CD14-positive monocyte (primary cell): Measurements from ENCODE around the gene CRYBG1. TPM values are rescaled to one million over a fixed set of nuclear protein-coding genes. Genes with fewer than 3 reads are reported as not detected.

Experiments used
- DNase-seq, 3 donors: peaks; one replicate each; pipeline ENCODE4 v3.0.0-alpha.2; 2011 to 2022
- H2AFZ ChIP-seq: 2 replicates; pipeline ENCODE4 v1.6.0; 2012; ENCODE audit warnings: mild to moderate bottlenecking, low read depth, low read length, inconsistent platforms; ENCODE audit not compliant: insufficient read depth, poor library complexity, severe bottlenecking
- H3K27ac ChIP-seq, 2 donors: 1 replicate in 1 of 2; 2 replicates in 1 of 2; pipeline ENCODE4 v1.5.1; 2012 to 2013; ENCODE audit warnings: low read length in 2 of 2, control low read depth in 1 of 2, inconsistent platforms in 1 of 2, low read depth in 1 of 2, mild to moderate bottlenecking in 1 of 2
- H3K27me3 ChIP-seq, 2 donors: one replicate each; pipeline versions ENCODE4 v1.6.0 to v1.6.1; 2011 to 2013; ENCODE audit warnings: low read length in 2 of 2; ENCODE audit not compliant: control insufficient read depth in 2 of 2, insufficient read depth in 2 of 2
- H3K36me3 ChIP-seq, 2 donors: replicated peaks in 1 of 2; 1 replicate in 1 of 2; 2 replicates in 1 of 2; pipeline versions ENCODE4 v1.5.1 to v1.6.1; 2012 to 2013; ENCODE audit warnings: low read length in 2 of 2, control low read depth in 1 of 2, inconsistent platforms in 1 of 2, mild to moderate bottlenecking in 1 of 2; ENCODE audit not compliant: insufficient read depth in 2 of 2, control insufficient read depth in 1 of 2
- H3K4me1 ChIP-seq, 2 donors: 1 replicate in 1 of 2; 2 replicates in 1 of 2; pipeline versions ENCODE4 v1.5.1 to v1.6.1; 2012 to 2013; ENCODE audit warnings: low read length in 2 of 2, control low read depth in 1 of 2, inconsistent platforms in 1 of 2, mild to moderate bottlenecking in 1 of 2, moderate library complexity in 1 of 2; ENCODE audit not compliant: insufficient read depth in 2 of 2, control insufficient read depth in 1 of 2
- H3K4me2 ChIP-seq: replicated peaks from 2 replicates; pipeline ENCODE3; 2012; ENCODE audit warnings: low read length, moderate library complexity, mild to moderate bottlenecking; ENCODE audit not compliant: poor library complexity, severe bottlenecking; ENCODE audit errors: extremely low read depth
- H3K4me3 ChIP-seq, 3 experiments: fragments of 200-600 bp in 1 of 3; sonication (generic) in 1 of 3; replicated peaks in 1 of 3; 1 replicate in 2 of 3; 2 replicates in 1 of 3; pipeline ENCODE4 v1.5.1; 2011 to 2013; ENCODE audit warnings: low read length in 3 of 3, mild to moderate bottlenecking in 3 of 3, control low read depth in 2 of 3, low read depth in 2 of 3, inconsistent platforms in 1 of 3, moderate library complexity in 1 of 3
- H3K79me2 ChIP-seq: 2 replicates; pipeline ENCODE4 v1.6.0; 2012; ENCODE audit warnings: mild to moderate bottlenecking, control low read depth, inconsistent platforms, low read length, moderate library complexity; ENCODE audit not compliant: insufficient read depth
- H3K9ac ChIP-seq: 2 replicates; pipeline ENCODE4 v1.6.0; 2017; ENCODE audit warnings: low read length, mild to moderate bottlenecking; ENCODE audit not compliant: insufficient read depth, poor library complexity, severe bottlenecking
- H3K9me3 ChIP-seq, 2 donors: replicated peaks in 1 of 2; 1 replicate in 1 of 2; 2 replicates in 1 of 2; pipeline versions ENCODE4 v1.5.1 to v1.6.1; 2012 to 2013; ENCODE audit warnings: low read length in 2 of 2, control low read depth in 1 of 2; ENCODE audit not compliant: control insufficient read depth in 1 of 2, insufficient read depth in 1 of 2
- H4K20me1 ChIP-seq: 2 replicates; pipeline ENCODE4 v1.6.0; 2012; ENCODE audit warnings: mild to moderate bottlenecking, low read length, control low read depth, moderate library complexity; ENCODE audit not compliant: insufficient read depth
- H3K27ac Mint-ChIP-seq, 7 donors: one replicate each; pipeline ENCODE4 v1.8.0; 2020; ENCODE audit warnings: mild to moderate bottlenecking in 7 of 7, mixed read lengths in 7 of 7, moderate library complexity in 6 of 7, inconsistent platforms in 2 of 7
- H3K27me3 Mint-ChIP-seq, 3 donors: one replicate each; pipeline ENCODE4 v1.8.0; 2021 to 2022; ENCODE audit warnings: low read depth in 3 of 3, mild to moderate bottlenecking in 3 of 3, mixed read lengths in 3 of 3, moderate library complexity in 3 of 3, inconsistent platforms in 1 of 3
- H3K36me3 Mint-ChIP-seq, 2 donors: one replicate each; pipeline ENCODE4 v1.8.0; 2020; ENCODE audit warnings: mixed read lengths in 2 of 2, inconsistent platforms in 1 of 2, mild to moderate bottlenecking in 1 of 2
- H3K4me1 Mint-ChIP-seq: one replicate; pipeline ENCODE4 v1.8.0; 2020; ENCODE audit warnings: mild to moderate bottlenecking, mixed read lengths
- H3K4me3 Mint-ChIP-seq, 2 donors: one replicate each; pipeline ENCODE4 v1.8.0; 2020; ENCODE audit warnings: mild to moderate bottlenecking in 2 of 2, mixed read lengths in 2 of 2, moderate library complexity in 1 of 2
- H3K9me3 Mint-ChIP-seq, 7 donors: one replicate each; pipeline ENCODE4 v1.8.0; 2020 to 2022; ENCODE audit warnings: mixed read lengths in 7 of 7, mild to moderate bottlenecking in 6 of 7, moderate library complexity in 6 of 7, inconsistent platforms in 2 of 7
- WGBS: methylation state at CpG from one replicate; pipeline ENCODE4 v1.1.5; 2013; ENCODE audit warnings: missing lambda C conversion rate; ENCODE audit not compliant: insufficient coverage; 5-methylcytosine and 5-hydroxymethylcytosine counted together
- intact Hi-C, 2 donors: fragments of 100-400 bp; cut with micrococcal nuclease; formaldehyde crosslinking; loops; one replicate each; pipeline versions ENCODE4 v1.15.0 to v1.15.1; 2023
- polyA plus RNA-seq, 3 donors: library from polyadenylated mRNA; depleted of rRNA in 1 of 3; unstranded in 2 of 3; stranded (reverse) in 1 of 3; fragments of 300-500 nt in 2 of 3; fragments of >200 nt in 1 of 3; fragmentation: Illumina TruSeq in 2 of 3; gene quantifications; 1 replicate in 2 of 3; 2 replicates in 1 of 3; pipeline ENCODE4 v1.2.3, GENCODE V29; 2012 to 2021
- TF ChIP-seq, protein P1 (sequence below): fragments of 200-600 bp; IDR thresholded peaks from one replicate; pipeline ENCODE4 v1.8.0; 2022; ENCODE audit warnings: antibody characterized with exemption, mild to moderate bottlenecking

Gene CRYBG1
- polyA plus RNA-seq, 3 donors = 7.9 to 11.9 (median 11.1) TPM

DNA sequence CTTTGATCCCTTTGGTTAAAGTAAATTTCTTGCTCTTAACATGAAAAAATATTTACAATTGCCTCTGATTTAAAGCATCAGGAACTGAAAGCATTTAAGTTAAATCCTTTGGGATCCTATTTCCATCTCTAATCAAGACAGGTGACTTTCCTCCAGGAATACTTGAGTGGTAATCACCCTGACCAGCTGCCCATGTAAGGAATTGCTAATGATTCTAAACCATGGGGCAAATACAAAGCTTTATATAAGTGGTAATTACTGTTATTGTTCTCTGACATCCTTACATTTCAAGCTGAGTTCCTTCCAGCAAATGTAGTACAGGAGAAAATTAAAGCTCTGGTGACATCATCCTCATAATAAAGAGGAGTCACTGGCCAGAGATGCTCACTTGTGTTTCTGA is 100.6 kb downstream of the CRYBG1 start:
- TF ChIP-seq, protein P1, sequence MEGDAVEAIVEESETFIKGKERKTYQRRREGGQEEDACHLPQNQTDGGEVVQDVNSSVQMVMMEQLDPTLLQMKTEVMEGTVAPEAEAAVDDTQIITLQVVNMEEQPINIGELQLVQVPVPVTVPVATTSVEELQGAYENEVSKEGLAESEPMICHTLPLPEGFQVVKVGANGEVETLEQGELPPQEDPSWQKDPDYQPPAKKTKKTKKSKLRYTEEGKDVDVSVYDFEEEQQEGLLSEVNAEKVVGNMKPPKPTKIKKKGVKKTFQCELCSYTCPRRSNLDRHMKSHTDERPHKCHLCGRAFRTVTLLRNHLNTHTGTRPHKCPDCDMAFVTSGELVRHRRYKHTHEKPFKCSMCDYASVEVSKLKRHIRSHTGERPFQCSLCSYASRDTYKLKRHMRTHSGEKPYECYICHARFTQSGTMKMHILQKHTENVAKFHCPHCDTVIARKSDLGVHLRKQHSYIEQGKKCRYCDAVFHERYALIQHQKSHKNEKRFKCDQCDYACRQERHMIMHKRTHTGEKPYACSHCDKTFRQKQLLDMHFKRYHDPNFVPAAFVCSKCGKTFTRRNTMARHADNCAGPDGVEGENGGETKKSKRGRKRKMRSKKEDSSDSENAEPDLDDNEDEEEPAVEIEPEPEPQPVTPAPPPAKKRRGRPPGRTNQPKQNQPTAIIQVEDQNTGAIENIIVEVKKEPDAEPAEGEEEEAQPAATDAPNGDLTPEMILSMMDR = no peak
- no peak overlapping the region for H3K4me2 ChIP-seq
- H3K27ac ChIP-seq = no peak overlapping the region
- H3K27me3 ChIP-seq = no peaks in the 10 kb centered on the region
- H3K9ac ChIP-seq = no peak overlapping the region
- Mint-ChIP-seq H3K36me3 (no peaks in the 10 kb centered on the region), H3K27ac (no peak overlapping the region), H3K9me3 (peaks cover 0 to 5% (median 0%) of the 10 kb centered on the region in 7 donors), H3K4me3 (no peak overlapping the region), H3K27me3 (no peaks in the 10 kb centered on the region), H3K4me1 (peaks cover 17% of the 10 kb centered on the region)
- no peaks in the 10 kb centered on the region for H3K9me3 ChIP-seq
- H4K20me1 ChIP-seq = no peaks in the 10 kb centered on the region
- H3K79me2 ChIP-seq = no peaks in the 10 kb centered on the region
- intact Hi-C loops = no loop called here
- H3K4me3 ChIP-seq = no peak overlapping the region
- H3K4me1 ChIP-seq = no peaks in the 10 kb centered on the region
- DNase-seq = no peak
- peak overlapping the region; percentile 31 for H2AFZ ChIP-seq
- H3K36me3 ChIP-seq = no peaks in the 10 kb centered on the region

DNA sequence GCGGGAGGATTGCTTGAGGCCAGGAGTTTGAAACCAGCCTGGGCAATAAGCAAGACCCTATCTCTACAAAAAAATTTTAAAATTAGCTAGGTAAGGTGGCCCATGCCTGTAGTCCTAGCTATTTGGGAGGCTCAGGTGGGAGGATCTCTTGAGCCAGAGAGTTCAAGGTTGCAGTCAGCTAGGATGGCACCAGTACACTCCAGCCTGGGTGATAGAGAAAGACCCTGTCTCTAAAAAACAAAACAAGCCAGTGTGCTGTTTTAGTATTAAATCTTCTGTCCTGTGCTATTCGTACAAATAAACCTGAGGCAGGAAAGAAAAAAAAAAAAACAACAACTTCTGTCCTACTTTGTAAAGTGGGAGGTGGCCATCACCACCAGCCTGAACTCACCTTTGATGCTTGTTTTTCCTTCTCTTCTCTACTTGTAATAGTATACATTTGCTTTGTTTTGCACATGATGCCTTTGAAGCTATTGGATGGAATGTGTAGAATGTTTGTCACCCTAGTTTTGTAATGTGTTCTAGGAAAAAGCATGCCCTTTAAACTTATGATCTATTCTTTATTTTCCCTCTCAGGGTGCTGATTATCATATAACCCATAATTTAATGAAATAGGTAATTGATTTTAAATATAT is 102.5 kb downstream of the CRYBG1 start:
- Mint-ChIP-seq H3K36me3 (no peaks in the 10 kb centered on the region), H3K27ac (no peak overlapping the region), H3K9me3 (peaks cover 0 to 5% (median 0%) of the 10 kb centered on the region in 7 donors), H3K27me3 (peaks cover 0 to 1% (median 0%) of the 10 kb centered on the region in 3 donors), H3K4me3 (no peak overlapping the region), H3K4me1 (peaks cover 13% of the 10 kb centered on the region)
- H3K9me3 ChIP-seq = no peaks in the 10 kb centered on the region
- no peak overlapping the region for H3K27ac ChIP-seq
- no peak overlapping the region for H3K4me2 ChIP-seq
- H4K20me1 ChIP-seq = no peaks in the 10 kb centered on the region
- no peaks in the 10 kb centered on the region for H3K27me3 ChIP-seq
- no peak overlapping the region for H2AFZ ChIP-seq
- H3K9ac ChIP-seq = no peak overlapping the region
- intact Hi-C loops = no loop called here
- WGBS = no CpG with 5 or more reads among the region's 2 CpGs
- H3K36me3 ChIP-seq = no peaks in the 10 kb centered on the region
- no peaks in the 10 kb centered on the region for H3K79me2 ChIP-seq
- no peak for DNase-seq
- TF ChIP-seq, protein P1 = no peak
- H3K4me1 ChIP-seq = no peaks in the 10 kb centered on the region
- H3K4me3 ChIP-seq = no peak overlapping the region
